Subcutaneous abdominal adipose tissue (tissue), 5 donors: ENCODE results near the gene GDA.

Experiments
- H3K27ac ChIP-seq: one replicate; pipeline ENCODE4 v1.7.0; 2013; ENCODE audit warnings: low read depth, mild to moderate bottlenecking, inconsistent platforms, low read length, moderate library complexity
- H3K27me3 ChIP-seq, 5 donors: one replicate each; pipeline ENCODE4 v1.7.0; 2013; ENCODE audit warnings: low read length in 5 of 5, inconsistent platforms in 1 of 5; ENCODE audit not compliant: control insufficient read depth in 5 of 5, insufficient read depth in 4 of 5
- H3K36me3 ChIP-seq, 5 donors: one replicate each; pipeline ENCODE4 v1.7.0; 2013; ENCODE audit warnings: low read length in 5 of 5; ENCODE audit not compliant: control insufficient read depth in 5 of 5, insufficient read depth in 5 of 5
- H3K4me1 ChIP-seq, 5 donors: one replicate each; pipeline ENCODE4 v1.7.0; 2013; ENCODE audit warnings: low read length in 5 of 5, mild to moderate bottlenecking in 3 of 5, moderate library complexity in 1 of 5; ENCODE audit not compliant: control insufficient read depth in 5 of 5, insufficient read depth in 5 of 5
- H3K4me3 ChIP-seq, 5 donors: one replicate each; pipeline ENCODE4 v1.7.0; 2013; ENCODE audit warnings: low read length in 5 of 5, low read depth in 1 of 5
- H3K9ac ChIP-seq, 5 donors: one replicate each; pipeline ENCODE4 v1.7.0; 2013; ENCODE audit warnings: low read length in 5 of 5, mild to moderate bottlenecking in 4 of 5, moderate library complexity in 3 of 5
- H3K9me3 ChIP-seq, 5 donors: one replicate each; pipeline ENCODE4 v1.7.0; 2013; ENCODE audit warnings: low read length in 5 of 5; ENCODE audit not compliant: control insufficient read depth in 5 of 5
- donor health status: healthy.
- donor health status: healthy.
- donor health status: healthy.
- donor health status: healthy.
- donor health status: healthy.

The GDA gene

GRCh38 chr9:72147676-72148075 is 1.6 kb upstream of the GDA start:
- H3K27me3 ChIP-seq = peaks cover 0 to 21% (median 16%) of the 10 kb centered on the region in 5 donors

GRCh38 chr9:72150127-72150526 is 887 bp downstream of the GDA start:
- Histone ChIP-seq H3K36me3 (no peaks in the 10 kb centered on the region), H3K4me3 (no peak overlapping the region), H3K27me3 (peaks cover 0 to 21% (median 16%) of the 10 kb centered on the region in 5 donors), H3K9me3 (peaks cover 0 to 3% (median 0%) of the 10 kb centered on the region in 5 donors), H3K27ac (no peak overlapping the region), H3K9ac (no peak overlapping the region), H3K4me1 (peaks cover 0 to 9% (median 8%) of the 10 kb centered on the region in 5 donors)

More at GRCh38 chr9:72147676-72148075, 1.6 kb upstream of the GDA start:
- Histone ChIP-seq H3K9ac (no peak overlapping the region), H3K4me1 (peaks cover 0 to 9% (median 8%) of the 10 kb centered on the region in 5 donors), H3K9me3 (no peaks in the 10 kb centered on the region), H3K27ac (no peak overlapping the region), H3K36me3 (no peaks in the 10 kb centered on the region), H3K4me3 (no peak overlapping the region)

DNA sequence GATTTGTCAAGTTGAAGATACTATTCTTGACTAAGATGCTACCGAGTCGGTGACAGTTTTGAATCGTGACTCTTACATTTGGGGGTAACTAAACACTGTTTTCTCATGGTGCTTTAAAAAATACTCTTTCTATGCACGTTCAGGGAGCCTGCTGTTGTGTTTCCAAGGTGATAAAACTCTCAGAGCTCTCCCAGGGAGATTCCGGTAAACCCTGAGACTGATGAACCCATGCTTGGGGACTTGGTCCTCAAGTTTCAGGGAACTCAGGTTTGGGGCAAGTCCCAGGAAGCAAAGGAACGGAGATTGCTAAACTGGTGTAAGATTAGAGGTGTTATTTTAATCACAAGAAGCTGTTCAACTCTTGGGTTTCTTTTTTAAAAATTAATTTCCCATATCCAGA is 1.4 kb downstream of the GDA start:
- H3K9me3 ChIP-seq = peaks cover 0 to 5% (median 0%) of the 10 kb centered on the region in 5 donors
- H3K4me3 ChIP-seq = no peak overlapping the region
- H3K4me1 ChIP-seq = peaks cover 0 to 9% (median 8%) of the 10 kb centered on the region in 5 donors
- no peak overlapping the region for H3K27ac ChIP-seq
- H3K9ac ChIP-seq = no peak overlapping the region
- H3K27me3 ChIP-seq = peaks cover 0 to 21% (median 16%) of the 10 kb centered on the region in 5 donors
- no peaks in the 10 kb centered on the region for H3K36me3 ChIP-seq

DNA sequence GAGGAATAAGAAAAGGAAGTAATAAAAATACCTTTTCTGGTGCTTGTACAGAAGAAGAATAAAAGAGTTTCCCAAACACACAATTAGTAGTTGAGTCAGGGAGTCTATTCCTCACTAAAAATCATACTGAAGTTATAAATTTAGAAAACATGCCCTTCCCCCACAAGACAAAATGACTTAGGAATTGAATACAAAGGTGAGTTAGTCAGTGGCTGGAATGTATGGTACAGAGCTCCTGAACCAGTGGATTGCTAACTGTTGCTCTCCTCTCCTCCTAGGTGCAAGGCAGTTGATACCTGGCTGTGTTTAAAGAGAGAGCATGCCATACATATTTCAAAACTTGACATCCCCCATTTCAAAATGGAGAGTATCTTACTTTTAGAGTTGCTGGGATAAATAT is 1.9 kb downstream of the GDA start:
- Histone ChIP-seq H3K4me1 (peaks cover 0 to 9% (median 8%) of the 10 kb centered on the region in 5 donors), H3K4me3 (no peak overlapping the region), H3K27me3 (peaks cover 0 to 21% (median 16%) of the 10 kb centered on the region in 5 donors), H3K36me3 (no peaks in the 10 kb centered on the region), H3K9me3 (peaks cover 0 to 5% (median 0%) of the 10 kb centered on the region in 5 donors), H3K27ac (no peak overlapping the region), H3K9ac (no peak overlapping the region)

DNA sequence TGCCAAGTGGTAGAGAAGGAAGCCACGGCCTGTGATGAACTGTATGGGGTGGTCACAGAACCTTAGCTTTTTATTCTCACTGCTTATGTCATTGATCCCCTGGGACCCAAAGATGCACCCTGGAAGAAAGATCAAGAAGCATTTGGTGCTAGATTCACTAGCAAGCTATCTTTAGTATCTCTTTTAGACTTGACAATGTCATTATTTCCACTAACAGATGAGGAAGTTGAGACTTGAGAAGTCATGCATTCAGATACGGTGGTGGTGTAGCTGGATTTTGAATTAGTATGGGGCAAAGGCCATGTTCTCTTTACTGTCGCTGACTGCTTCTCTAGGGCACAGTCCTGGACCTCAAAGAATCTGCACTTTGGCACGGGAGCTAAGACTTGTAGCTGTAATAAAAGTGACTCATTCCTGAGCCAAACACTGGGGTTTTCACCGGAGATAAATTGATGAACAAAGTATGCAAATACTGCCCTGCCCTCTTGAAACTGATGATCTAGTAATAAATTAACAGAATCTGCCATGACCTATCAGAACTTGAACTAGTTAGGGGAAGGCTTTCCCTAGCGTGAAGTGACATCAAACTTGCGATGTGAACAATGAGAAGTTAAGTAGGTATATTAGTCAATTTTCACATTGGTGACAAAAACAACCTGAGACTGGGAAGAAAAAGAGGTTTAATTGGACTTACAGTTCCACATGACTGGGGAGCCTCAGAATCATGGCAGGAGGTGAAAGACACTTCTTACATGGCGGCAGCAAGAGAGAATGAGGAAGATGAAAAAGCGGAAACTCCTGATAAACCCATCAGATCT is 5.4 kb downstream of the GDA start:
- no peak overlapping the region for H3K4me3 ChIP-seq
- peaks cover 0 to 6% (median 2%) of the 10 kb centered on the region in 5 donors for H3K27me3 ChIP-seq
- peaks cover 0 to 2% (median under 1%) of the 10 kb centered on the region in 5 donors for H3K4me1 ChIP-seq
- H3K27ac ChIP-seq = no peak overlapping the region
- H3K36me3 ChIP-seq = no peaks in the 10 kb centered on the region
- no peak overlapping the region for H3K9ac ChIP-seq
- H3K9me3 ChIP-seq = peaks cover 0 to 5% (median 0%) of the 10 kb centered on the region in 5 donors

DNA sequence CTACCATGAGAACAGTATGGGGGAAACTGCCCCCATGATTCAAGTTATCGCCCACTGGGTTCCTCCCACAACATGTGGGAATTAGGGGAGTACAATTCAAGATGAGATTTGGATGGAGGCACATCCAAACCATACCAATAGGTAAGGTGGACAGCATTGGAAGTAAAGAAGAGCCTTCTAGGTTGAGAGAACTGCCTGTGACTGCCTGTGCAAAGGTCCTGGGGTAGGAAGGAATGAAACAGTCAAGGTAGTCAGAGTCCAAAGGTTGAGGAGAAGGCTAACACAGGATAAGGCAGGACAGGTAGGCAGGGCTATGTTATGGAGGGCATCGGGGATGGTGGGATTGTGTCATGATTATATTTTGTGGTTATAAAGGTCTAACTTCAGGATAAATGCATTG is 6.1 kb downstream of the GDA start:
- no peak overlapping the region for H3K9ac ChIP-seq
- no peaks in the 10 kb centered on the region for H3K4me1 ChIP-seq
- peaks cover 0 to under 1% (median 0%) of the 10 kb centered on the region in 5 donors for H3K27me3 ChIP-seq
- H3K9me3 ChIP-seq = peaks cover 0 to 5% (median 0%) of the 10 kb centered on the region in 5 donors
- no peaks in the 10 kb centered on the region for H3K36me3 ChIP-seq
- no peak overlapping the region for H3K27ac ChIP-seq
- no peak overlapping the region for H3K4me3 ChIP-seq

DNA sequence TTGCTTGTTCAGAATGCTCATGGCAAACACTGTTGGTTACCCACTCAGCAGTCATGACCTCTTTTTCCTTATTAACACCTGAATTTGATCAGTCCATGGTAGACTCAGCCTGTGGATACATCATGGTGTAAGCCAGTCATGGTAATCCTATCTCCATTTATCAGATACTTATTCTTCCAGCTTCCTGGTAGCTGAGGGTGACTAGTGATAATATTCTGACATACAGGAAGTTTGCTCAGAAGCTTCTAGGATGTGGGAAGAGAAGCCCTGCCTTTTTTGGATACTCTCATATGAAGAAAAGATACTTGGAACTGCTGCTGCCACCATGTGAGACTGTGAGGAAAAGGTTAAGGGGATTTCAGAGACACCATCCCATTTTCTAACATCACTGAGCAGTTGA is 7.3 kb downstream of the GDA start:
- Histone ChIP-seq H3K27ac (no peak overlapping the region), H3K4me1 (no peaks in the 10 kb centered on the region), H3K36me3 (no peaks in the 10 kb centered on the region)

GRCh38 chr9:72158680-72159079 is 9.4 kb downstream of the GDA start:
- no peaks in the 10 kb centered on the region for H3K27me3 ChIP-seq
- no peaks in the 10 kb centered on the region for H3K4me1 ChIP-seq
- no peak overlapping the region for H3K9ac ChIP-seq
- H3K9me3 ChIP-seq = peaks cover 0 to 6% (median 0%) of the 10 kb centered on the region in 5 donors
- no peak overlapping the region for H3K4me3 ChIP-seq
- H3K27ac ChIP-seq = no peak overlapping the region
- H3K36me3 ChIP-seq = no peaks in the 10 kb centered on the region

More for the DNA sequence above, 7.3 kb downstream of the GDA start:
- H3K27me3 ChIP-seq = no peaks in the 10 kb centered on the region
- H3K9me3 ChIP-seq = peaks cover 0 to 6% (median 0%) of the 10 kb centered on the region in 5 donors
- H3K4me3 ChIP-seq = no peak overlapping the region
- H3K9ac ChIP-seq = no peak overlapping the region

- no peak overlapping the region for H3K27ac ChIP-seq
- no peaks in the 10 kb centered on the region for H3K36me3 ChIP-seq
- peaks cover 0 to 2% (median 0%) of the 10 kb centered on the region in 5 donors for H3K9me3 ChIP-seq
- no peak overlapping the region for H3K4me3 ChIP-seq
- peaks cover 0 to 3% (median 0%) of the 10 kb centered on the region in 5 donors for H3K4me1 ChIP-seq
- H3K9ac ChIP-seq = no peak overlapping the region
- H3K27me3 ChIP-seq = no peaks in the 10 kb centered on the region
These were observed 11.3 kb downstream of the GDA start for GRCh38 chr9:72160446-72161123.

DNA sequence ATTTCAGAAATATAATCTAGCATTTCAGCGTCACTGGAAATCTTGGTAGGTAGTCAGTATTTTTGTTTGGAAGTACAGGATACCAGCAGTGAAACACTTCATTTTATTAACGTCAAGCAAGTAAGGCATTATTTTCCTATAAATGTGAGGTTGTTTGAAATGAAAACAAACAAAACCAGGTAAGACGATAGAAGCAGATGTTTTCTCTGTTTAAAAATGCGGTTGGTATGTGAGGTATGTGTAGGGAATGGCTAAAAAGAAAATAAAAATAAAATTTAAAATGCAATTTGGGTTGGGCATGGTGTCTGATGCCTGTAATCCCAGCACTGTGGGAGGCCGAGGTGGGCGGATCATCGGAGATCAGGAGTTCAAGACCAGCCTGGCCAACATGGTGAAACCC is 16.1 kb downstream of the GDA start:
- Histone ChIP-seq H3K27ac (no peak overlapping the region), H3K4me3 (no peak overlapping the region), H3K9ac (no peak overlapping the region), H3K9me3 (peaks cover 0 to 1% (median 0%) of the 10 kb centered on the region in 5 donors), H3K27me3 (no peaks in the 10 kb centered on the region), H3K36me3 (no peaks in the 10 kb centered on the region), H3K4me1 (peaks cover 0 to 3% (median 0%) of the 10 kb centered on the region in 5 donors)
